ENCODE data around the gene PCDH9.

The PCDH9 gene

GRCh38 chr13:67148161-67148571, 82.0 kb downstream of the PCDH9 start:
- H3K4me3 ChIP-seq (ENCODE audit: low read length), result no peak overlapping the region
- DNase-seq (ENCODE audit: low read depth), result peak; percentile 30
- no peak for TF ChIP-seq CTCF (IDR thresholded peaks at IDR 0.05; ENCODE audit: insufficient read depth, low read depth, low read length, missing control alignments)

GRCh38 chr13:67147342-67148133, 82.6 kb downstream of the PCDH9 start:
- no peak overlapping the region for H3K4me3 ChIP-seq (ENCODE audit: low read length)
- DNase-seq (ENCODE audit: low read depth), result peak; percentile 34
- no peak for TF ChIP-seq CTCF (IDR thresholded peaks at IDR 0.05; ENCODE audit: insufficient read depth, low read depth, low read length, missing control alignments)

GRCh38 chr13:67146523-67147130, 83.5 kb downstream of the PCDH9 start:
- no peak for DNase-seq (ENCODE audit: low read depth)
- no peak for TF ChIP-seq CTCF (IDR thresholded peaks at IDR 0.05; ENCODE audit: insufficient read depth, low read depth, low read length, missing control alignments)
- no peak overlapping the region for H3K4me3 ChIP-seq (ENCODE audit: low read length)

GRCh38 chr13:67145950-67146349, 84.2 kb downstream of the PCDH9 start:
- no peak for TF ChIP-seq CTCF (IDR thresholded peaks at IDR 0.05; ENCODE audit: insufficient read depth, low read depth, low read length, missing control alignments)
- no peak overlapping the region for H3K4me3 ChIP-seq (ENCODE audit: low read length)
- no peak for DNase-seq (ENCODE audit: low read depth)

- DNase-seq (ENCODE audit: low read depth), result no peak
- TF ChIP-seq CTCF (IDR thresholded peaks at IDR 0.05; ENCODE audit: insufficient read depth, low read depth, low read length, missing control alignments), result no peak
- H3K4me3 ChIP-seq (ENCODE audit: low read length), result no peak overlapping the region
Measured at GRCh38 chr13:67143544-67144115, 86.5 kb downstream of the PCDH9 start.

- no peak overlapping the region for H3K4me3 ChIP-seq (ENCODE audit: low read length)
- DNase-seq (ENCODE audit: low read depth), result no peak
- no peak for TF ChIP-seq CTCF (IDR thresholded peaks at IDR 0.05; ENCODE audit: insufficient read depth, low read depth, low read length, missing control alignments)
Measured at GRCh38 chr13:67140006-67140405, 90.1 kb downstream of the PCDH9 start.

Data from epithelial cell of esophagus (primary cell).